ENCODE data around the gene MMP15. TPM values are rescaled to one million over a fixed set of nuclear protein-coding genes. Genes with fewer than 3 reads are reported as not detected.

MMP15 gene
- total RNA-seq, 1 donor from 2014 or later = 15.4 TPM

DNA sequence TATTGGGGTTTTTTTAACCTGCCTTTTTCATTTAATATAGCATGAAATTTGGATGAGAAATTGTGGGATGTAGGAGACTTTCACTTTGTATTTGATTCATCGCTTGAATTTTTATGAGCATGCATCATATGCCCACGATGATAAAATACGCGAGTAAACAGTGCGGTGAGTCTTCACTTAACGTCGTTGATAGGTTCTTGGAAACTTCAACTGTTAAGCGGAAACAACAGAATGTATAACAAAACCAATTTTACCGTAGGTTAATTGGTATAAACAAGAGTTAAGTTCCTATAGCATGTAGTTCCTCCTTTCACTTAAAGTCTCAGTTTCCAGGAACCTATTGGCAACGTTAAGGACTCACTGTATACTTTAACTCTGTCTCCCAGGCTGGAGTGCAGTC is 28.7 kb downstream of the MMP15 start:
- H4K20me1 ChIP-seq (ENCODE audit: insufficient read depth, low read length) = no peaks in the 10 kb centered on the region
- peaks cover 10% of the 10 kb centered on the region for H3K27me3 ChIP-seq (ENCODE audit: insufficient read depth, low read length)
- Mint-ChIP-seq H3K27ac (ENCODE audit: unreplicated experiment) (no peak overlapping the region), H3K36me3 (ENCODE audit: low read depth, unreplicated experiment) (no peaks in the 10 kb centered on the region), H3K4me1 (ENCODE audit: low read depth, unreplicated experiment) (peaks cover 2% of the 10 kb centered on the region), H3K4me3 (ENCODE audit: unreplicated experiment) (no peak overlapping the region), H3K27me3 (ENCODE audit: low read depth, unreplicated experiment) (peaks cover 4% of the 10 kb centered on the region), H3K9me3 (ENCODE audit: unreplicated experiment) (no peaks in the 10 kb centered on the region)
- no peak overlapping the region for H3K4me2 ChIP-seq (ENCODE audit: low read length)
- no peak overlapping the region for H3K4me3 ChIP-seq (ENCODE audit: insufficient read depth, low read depth, low read length)
- no peaks in the 10 kb centered on the region for H3K4me1 ChIP-seq (ENCODE audit: insufficient read depth, low read length)
- FAIRE-seq (no peak), DNase-seq (ENCODE audit: low read depth) (no peak)
- no peak overlapping the region for H3K9ac ChIP-seq (ENCODE audit: low read length)
- H2AFZ ChIP-seq (ENCODE audit: low read depth, low read length) = no peak overlapping the region
- no peaks in the 10 kb centered on the region for H3K79me2 ChIP-seq (ENCODE audit: insufficient read depth, low read length)
- H3K36me3 ChIP-seq (ENCODE audit: insufficient read depth, low read length) = no peaks in the 10 kb centered on the region
- no peaks in the 10 kb centered on the region for H3K9me3 ChIP-seq (ENCODE audit: insufficient read depth, low read depth, low read length)
- TF ChIP-seq EZH2 (IDR thresholded peaks at IDR 0.05; ENCODE audit: insufficient read depth, low read length) = no peak
- TF ChIP-seq, protein P1, sequence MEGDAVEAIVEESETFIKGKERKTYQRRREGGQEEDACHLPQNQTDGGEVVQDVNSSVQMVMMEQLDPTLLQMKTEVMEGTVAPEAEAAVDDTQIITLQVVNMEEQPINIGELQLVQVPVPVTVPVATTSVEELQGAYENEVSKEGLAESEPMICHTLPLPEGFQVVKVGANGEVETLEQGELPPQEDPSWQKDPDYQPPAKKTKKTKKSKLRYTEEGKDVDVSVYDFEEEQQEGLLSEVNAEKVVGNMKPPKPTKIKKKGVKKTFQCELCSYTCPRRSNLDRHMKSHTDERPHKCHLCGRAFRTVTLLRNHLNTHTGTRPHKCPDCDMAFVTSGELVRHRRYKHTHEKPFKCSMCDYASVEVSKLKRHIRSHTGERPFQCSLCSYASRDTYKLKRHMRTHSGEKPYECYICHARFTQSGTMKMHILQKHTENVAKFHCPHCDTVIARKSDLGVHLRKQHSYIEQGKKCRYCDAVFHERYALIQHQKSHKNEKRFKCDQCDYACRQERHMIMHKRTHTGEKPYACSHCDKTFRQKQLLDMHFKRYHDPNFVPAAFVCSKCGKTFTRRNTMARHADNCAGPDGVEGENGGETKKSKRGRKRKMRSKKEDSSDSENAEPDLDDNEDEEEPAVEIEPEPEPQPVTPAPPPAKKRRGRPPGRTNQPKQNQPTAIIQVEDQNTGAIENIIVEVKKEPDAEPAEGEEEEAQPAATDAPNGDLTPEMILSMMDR (IDR thresholded peaks at IDR 0.05; ENCODE audit: insufficient read depth, low read depth, low read length) = no peak
- H3K27ac ChIP-seq (ENCODE audit: low read depth, low read length) = no peak overlapping the region

DNA sequence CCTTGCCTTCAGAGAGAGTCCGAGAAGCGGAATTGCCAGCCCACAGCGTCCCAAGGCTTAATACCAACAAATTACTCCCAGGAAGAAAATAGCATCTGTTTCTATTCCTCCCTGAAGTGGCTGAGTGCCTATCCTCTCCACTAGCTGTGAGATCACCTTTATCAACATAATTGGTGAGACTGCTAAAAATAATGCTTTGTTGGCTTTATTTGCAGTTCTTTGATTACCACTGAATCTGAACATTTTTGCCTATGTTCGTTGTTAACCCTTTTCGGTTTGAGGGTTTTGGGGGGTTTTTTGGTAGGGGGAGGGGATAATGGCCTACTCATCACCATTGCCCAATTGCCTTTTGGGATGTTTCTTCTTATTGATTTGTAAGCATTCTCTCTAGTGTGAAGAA is 31.0 kb downstream of the MMP15 start:
- Mint-ChIP-seq H3K27me3 (ENCODE audit: low read depth, unreplicated experiment) (peaks cover 4% of the 10 kb centered on the region), H3K36me3 (ENCODE audit: low read depth, unreplicated experiment) (no peaks in the 10 kb centered on the region), H3K27ac (ENCODE audit: unreplicated experiment) (no peak overlapping the region), H3K9me3 (ENCODE audit: unreplicated experiment) (no peaks in the 10 kb centered on the region), H3K4me3 (ENCODE audit: unreplicated experiment) (no peak overlapping the region), H3K4me1 (ENCODE audit: low read depth, unreplicated experiment) (peaks cover 2% of the 10 kb centered on the region)
- Histone ChIP-seq H3K79me2 (ENCODE audit: insufficient read depth, low read length) (no peaks in the 10 kb centered on the region), H4K20me1 (ENCODE audit: insufficient read depth, low read length) (no peaks in the 10 kb centered on the region), H3K27me3 (ENCODE audit: insufficient read depth, low read length) (peaks cover 10% of the 10 kb centered on the region), H3K27ac (ENCODE audit: low read depth, low read length) (no peak overlapping the region), H3K4me3 (ENCODE audit: insufficient read depth, low read depth, low read length) (no peak overlapping the region), H3K9me3 (ENCODE audit: insufficient read depth, low read depth, low read length) (no peaks in the 10 kb centered on the region), H3K9ac (ENCODE audit: low read length) (no peak overlapping the region), H2AFZ (ENCODE audit: low read depth, low read length) (no peak overlapping the region), H3K36me3 (ENCODE audit: insufficient read depth, low read length) (no peaks in the 10 kb centered on the region), H3K4me2 (ENCODE audit: low read length) (no peak overlapping the region), H3K4me1 (ENCODE audit: insufficient read depth, low read length) (no peaks in the 10 kb centered on the region)
- FAIRE-seq (no peak), DNase-seq (ENCODE audit: low read depth) (no peak)
- TF ChIP-seq EZH2 (IDR thresholded peaks at IDR 0.05; ENCODE audit: insufficient read depth, low read length) = no peak
- TF ChIP-seq, protein P1 (IDR thresholded peaks at IDR 0.05; ENCODE audit: insufficient read depth, low read depth, low read length) = no peak

DNA sequence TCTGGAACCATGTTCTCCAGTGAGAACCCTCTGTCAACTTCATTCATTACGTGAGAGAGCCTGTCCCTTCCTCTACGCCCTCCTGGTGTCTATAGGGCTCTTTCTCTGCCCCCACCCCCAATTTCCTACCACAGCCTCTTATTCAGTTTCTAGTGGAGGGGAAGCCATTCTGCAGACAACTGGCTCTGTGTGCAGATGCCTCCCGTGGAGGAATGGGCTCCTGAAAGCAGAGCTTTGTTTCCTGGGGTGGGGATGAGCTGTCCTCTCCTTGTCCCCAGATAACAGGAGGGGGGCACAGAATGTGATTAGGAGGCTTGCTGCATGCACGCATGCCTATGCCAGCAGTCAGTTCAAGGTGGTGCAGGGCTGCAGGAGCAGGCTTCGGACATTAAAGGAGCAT is 31.6 kb downstream of the MMP15 start:
- DNase-seq (ENCODE audit: low read depth) = no peak
- FAIRE-seq = no peak
- TF ChIP-seq, protein P1 (IDR thresholded peaks at IDR 0.05; ENCODE audit: insufficient read depth, low read depth, low read length) = no peak
- TF ChIP-seq EZH2 (IDR thresholded peaks at IDR 0.05; ENCODE audit: insufficient read depth, low read length) = no peak

More for the DNA sequence above, 31.6 kb downstream of the MMP15 start:
- Mint-ChIP-seq H3K27me3 (ENCODE audit: low read depth, unreplicated experiment) (peaks cover 4% of the 10 kb centered on the region), H3K4me3 (ENCODE audit: unreplicated experiment) (no peak overlapping the region), H3K36me3 (ENCODE audit: low read depth, unreplicated experiment) (no peaks in the 10 kb centered on the region), H3K4me1 (ENCODE audit: low read depth, unreplicated experiment) (peaks cover 2% of the 10 kb centered on the region), H3K27ac (ENCODE audit: unreplicated experiment) (no peak overlapping the region), H3K9me3 (ENCODE audit: unreplicated experiment) (no peaks in the 10 kb centered on the region)
- no peak overlapping the region for H2AFZ ChIP-seq (ENCODE audit: low read depth, low read length)
- no peaks in the 10 kb centered on the region for H3K9me3 ChIP-seq (ENCODE audit: insufficient read depth, low read depth, low read length)
- H3K4me1 ChIP-seq (ENCODE audit: insufficient read depth, low read length) = no peaks in the 10 kb centered on the region
- no peak overlapping the region for H3K9ac ChIP-seq (ENCODE audit: low read length)
- H3K4me3 ChIP-seq (ENCODE audit: insufficient read depth, low read depth, low read length) = no peak overlapping the region
- H3K27me3 ChIP-seq (ENCODE audit: insufficient read depth, low read length) = peaks cover 10% of the 10 kb centered on the region
- no peak overlapping the region for H3K27ac ChIP-seq (ENCODE audit: low read depth, low read length)
- no peaks in the 10 kb centered on the region for H3K79me2 ChIP-seq (ENCODE audit: insufficient read depth, low read length)
- H3K4me2 ChIP-seq (ENCODE audit: low read length) = no peak overlapping the region
- H3K36me3 ChIP-seq (ENCODE audit: insufficient read depth, low read length) = no peaks in the 10 kb centered on the region
- no peaks in the 10 kb centered on the region for H4K20me1 ChIP-seq (ENCODE audit: insufficient read depth, low read length)

All from astrocyte (in vitro differentiated cells and primary cell).